Trophoblast cell (in vitro differentiated cells and primary cell): ENCODE measurements around the gene PAX8.

Source experiments
- DNase-seq, 2 donors: peaks; one replicate each; pipeline ENCODE4 v3.0.0-alpha.2; 2016
- H2AFZ ChIP-seq: 2 replicates; pipeline ENCODE4 v1.6.1; 2013; ENCODE audit warnings: low read length, moderate library complexity, mild to moderate bottlenecking; ENCODE audit not compliant: insufficient read depth, poor library complexity
- H2AK5ac ChIP-seq: 2 replicates; pipeline ENCODE4 v1.6.1; 2013; ENCODE audit warnings: mild to moderate bottlenecking, low read length
- H2BK120ac ChIP-seq: 2 replicates; pipeline ENCODE4 v1.6.1; 2013; ENCODE audit warnings: low read length, mild to moderate bottlenecking, moderate library complexity; ENCODE audit not compliant: insufficient read depth, poor library complexity
- H2BK12ac ChIP-seq: 2 replicates; pipeline ENCODE4 v1.6.1; 2013; ENCODE audit warnings: mild to moderate bottlenecking, low read length, moderate library complexity
- H2BK5ac ChIP-seq: 2 replicates; pipeline ENCODE4 v1.6.1; 2013; ENCODE audit warnings: low read length, low read depth, moderate library complexity, mild to moderate bottlenecking; ENCODE audit not compliant: poor library complexity
- H3K14ac ChIP-seq: 2 replicates; pipeline ENCODE4 v1.6.1; 2013; ENCODE audit warnings: mild to moderate bottlenecking, low read length
- H3K18ac ChIP-seq: 2 replicates; pipeline ENCODE4 v1.6.1; 2013; ENCODE audit warnings: mild to moderate bottlenecking, low read length
- H3K23ac ChIP-seq: 2 replicates; pipeline ENCODE4 v1.6.1; 2013; ENCODE audit warnings: low read length
- H3K27ac ChIP-seq: 2 replicates; pipeline ENCODE4 v1.5.1; 2013; ENCODE audit warnings: low read depth, mild to moderate bottlenecking, inconsistent platforms, low read length, moderate library complexity
- H3K27me3 ChIP-seq: 2 replicates; pipeline ENCODE4 v1.6.1; 2013; ENCODE audit warnings: inconsistent platforms, mild to moderate bottlenecking, low read length, moderate library complexity; ENCODE audit not compliant: insufficient read depth
- H3K36me3 ChIP-seq, 2 experiments: 1 replicate in 1 of 2; 2 replicates in 1 of 2; pipeline ENCODE4 v1.6.1; 2013; ENCODE audit warnings: low read length in 2 of 2, mild to moderate bottlenecking in 2 of 2, moderate library complexity in 1 of 2; ENCODE audit not compliant: insufficient read depth in 2 of 2, control insufficient read depth in 1 of 2
- H3K4ac ChIP-seq: 2 replicates; pipeline ENCODE4 v1.6.1; 2013; ENCODE audit warnings: low read depth, mild to moderate bottlenecking, low read length, moderate library complexity
- H3K4me1 ChIP-seq, 2 experiments: 1 replicate in 1 of 2; 2 replicates in 1 of 2; pipeline ENCODE4 v1.6.1; 2013; ENCODE audit warnings: low read length in 2 of 2, mild to moderate bottlenecking in 2 of 2, moderate library complexity in 1 of 2; ENCODE audit not compliant: insufficient read depth in 2 of 2, control insufficient read depth in 1 of 2
- H3K4me2 ChIP-seq: 2 replicates; pipeline ENCODE4 v1.6.1; 2013; ENCODE audit warnings: inconsistent platforms, mild to moderate bottlenecking, low read length, moderate library complexity
- H3K4me3 ChIP-seq: 2 replicates; pipeline ENCODE4 v1.5.1; 2013; ENCODE audit warnings: mild to moderate bottlenecking, low read depth, low read length, inconsistent platforms
- H3K79me1 ChIP-seq: one replicate; pipeline ENCODE4 v1.6.1; 2013; ENCODE audit warnings: low read length
- H3K79me2 ChIP-seq: 2 replicates; pipeline ENCODE4 v1.6.1; 2013; ENCODE audit warnings: low read length, mild to moderate bottlenecking; ENCODE audit not compliant: control insufficient read depth, insufficient read depth, poor library complexity
- H3K9ac ChIP-seq: 2 replicates; pipeline ENCODE4 v1.6.1; 2013; ENCODE audit warnings: mild to moderate bottlenecking, low read length
- H3K9me3 ChIP-seq: 2 replicates; pipeline ENCODE4 v1.6.1; 2013; ENCODE audit warnings: low read depth, mild to moderate bottlenecking, control low read depth, inconsistent platforms, low read length; ENCODE audit not compliant: insufficient read depth
- H4K12ac ChIP-seq: 2 replicates; pipeline ENCODE4 v1.6.1; 2013; ENCODE audit warnings: low read depth, mild to moderate bottlenecking, low read length, moderate library complexity
- H4K8ac ChIP-seq: 2 replicates; pipeline ENCODE4 v1.6.1; 2013; ENCODE audit warnings: low read depth, mild to moderate bottlenecking, low read length, moderate library complexity
- H4K91ac ChIP-seq: one replicate; pipeline ENCODE4 v1.6.1; 2013; ENCODE audit warnings: low read depth, mild to moderate bottlenecking, low read length, moderate library complexity
- WGBS: extraction: QIAGEN DNeasy Blood & Tissue Kit; methylation state at CpG from one replicate; pipeline ENCODE4 v1.1.7; 2013; ENCODE audit warnings: missing lambda C conversion rate; ENCODE audit not compliant: insufficient read length, insufficient coverage; ENCODE audit errors: extremely low coverage; 5-methylcytosine and 5-hydroxymethylcytosine counted together

PAX8 gene

GRCh38 chr2:113225263-113226259 lies 53.2 kb downstream of the PAX8 start:
- no peak overlapping the region for H2AFZ ChIP-seq
- no peaks in the 10 kb centered on the region for H3K27me3 ChIP-seq
- H3K4me2 ChIP-seq: no peak overlapping the region
- H4K12ac ChIP-seq: no peak overlapping the region
- no peaks in the 10 kb centered on the region for H3K79me1 ChIP-seq
- H2BK5ac ChIP-seq: no peak overlapping the region
- H2BK120ac ChIP-seq: no peak overlapping the region
- no peaks in the 10 kb centered on the region for H3K79me2 ChIP-seq
- no peaks in the 10 kb centered on the region for H3K4me1 ChIP-seq
- H4K8ac ChIP-seq: no peak overlapping the region
- H3K18ac ChIP-seq: no peak overlapping the region
- H3K9me3 ChIP-seq: no peaks in the 10 kb centered on the region
- H3K14ac ChIP-seq: no peak overlapping the region
- H3K36me3 ChIP-seq: no peaks in the 10 kb centered on the region
- no peak overlapping the region for H3K4me3 ChIP-seq
- no peak overlapping the region for H3K23ac ChIP-seq
- no peak for DNase-seq
- H3K27ac ChIP-seq: no peak overlapping the region
- no peak overlapping the region for H2AK5ac ChIP-seq
- no CpG with 5 or more reads among the region's 12 CpGs for WGBS
- H3K9ac ChIP-seq: no peak overlapping the region
- no peak overlapping the region for H2BK12ac ChIP-seq
- H3K4ac ChIP-seq: no peak overlapping the region
- no peak overlapping the region for H4K91ac ChIP-seq

GRCh38 chr2:113224647-113225236 lies 54.0 kb downstream of the PAX8 start:
- Histone ChIP-seq H3K27me3 (no peaks in the 10 kb centered on the region), H3K4me3 (no peak overlapping the region), H3K79me2 (no peaks in the 10 kb centered on the region), H3K18ac (no peak overlapping the region), H2BK12ac (no peak overlapping the region), H4K12ac (no peak overlapping the region), H3K27ac (no peak overlapping the region), H4K91ac (no peak overlapping the region), H3K4me2 (no peak overlapping the region), H2AFZ (no peak overlapping the region), H3K14ac (no peak overlapping the region), H3K4ac (no peak overlapping the region), H3K79me1 (no peaks in the 10 kb centered on the region), H2AK5ac (no peak overlapping the region), H3K23ac (no peak overlapping the region), H3K36me3 (no peaks in the 10 kb centered on the region), H3K9me3 (no peaks in the 10 kb centered on the region), H2BK5ac (no peak overlapping the region), H3K4me1 (peaks cover 0 to 3% of the 10 kb centered on the region in 2 experiments), H4K8ac (no peak overlapping the region), H2BK120ac (no peak overlapping the region), H3K9ac (no peak overlapping the region)
- 100% methylated on average over 1 of the region's 2 CpGs for WGBS
- no peak for DNase-seq

GRCh38 chr2:113223813-113224212 lies 54.9 kb downstream of the PAX8 start:
- DNase-seq: no peak
- Histone ChIP-seq H3K18ac (no peak overlapping the region), H3K27me3 (no peaks in the 10 kb centered on the region), H3K36me3 (no peaks in the 10 kb centered on the region), H4K91ac (no peak overlapping the region), H3K4ac (no peak overlapping the region), H3K4me3 (no peak overlapping the region), H2BK5ac (no peak overlapping the region), H2BK12ac (no peak overlapping the region), H3K23ac (no peak overlapping the region), H3K27ac (no peak overlapping the region), H2AFZ (no peak overlapping the region), H2BK120ac (no peak overlapping the region), H3K4me1 (peaks cover 0 to 3% of the 10 kb centered on the region in 2 experiments), H4K8ac (no peak overlapping the region), H3K9me3 (no peaks in the 10 kb centered on the region), H3K9ac (no peak overlapping the region), H2AK5ac (no peak overlapping the region), H3K14ac (no peak overlapping the region), H3K4me2 (no peak overlapping the region), H4K12ac (no peak overlapping the region), H3K79me2 (no peaks in the 10 kb centered on the region), H3K79me1 (no peaks in the 10 kb centered on the region)
- WGBS: 100% methylated on average over 1 of the region's 1 CpG

- H3K9me3 ChIP-seq: no peaks in the 10 kb centered on the region
- H3K23ac ChIP-seq: no peak overlapping the region
- no peak overlapping the region for H2AK5ac ChIP-seq
- no peak overlapping the region for H3K4me2 ChIP-seq
- H4K91ac ChIP-seq: no peak overlapping the region
- no CpG with 5 or more reads among the region's 6 CpGs for WGBS
- no peaks in the 10 kb centered on the region for H3K27me3 ChIP-seq
- no peak overlapping the region for H4K8ac ChIP-seq
- H3K79me2 ChIP-seq: no peaks in the 10 kb centered on the region
- H2BK5ac ChIP-seq: no peak overlapping the region
- no peak for DNase-seq
- no peak overlapping the region for H3K9ac ChIP-seq
- H3K14ac ChIP-seq: no peak overlapping the region
- H2AFZ ChIP-seq: no peak overlapping the region
- no peak overlapping the region for H3K18ac ChIP-seq
- H3K79me1 ChIP-seq: no peaks in the 10 kb centered on the region
- no peak overlapping the region for H4K12ac ChIP-seq
- no peak overlapping the region for H2BK120ac ChIP-seq
- no peak overlapping the region for H2BK12ac ChIP-seq
- H3K4me1 ChIP-seq: peaks cover 0 to 3% of the 10 kb centered on the region in 2 experiments
- H3K36me3 ChIP-seq: no peaks in the 10 kb centered on the region
- no peak overlapping the region for H3K27ac ChIP-seq
- H3K4ac ChIP-seq: no peak overlapping the region
- H3K4me3 ChIP-seq: no peak overlapping the region
Measured at GRCh38 chr2:113221846-113222245, 56.9 kb downstream of the PAX8 start.
